ENCODE data around the gene DTNA. TPM values are rescaled to one million over a fixed set of nuclear protein-coding genes. Genes with fewer than 3 reads are reported as not detected.

DTNA gene
- total RNA-seq, 2 experiments from 2014 or later, result not detected

DNA sequence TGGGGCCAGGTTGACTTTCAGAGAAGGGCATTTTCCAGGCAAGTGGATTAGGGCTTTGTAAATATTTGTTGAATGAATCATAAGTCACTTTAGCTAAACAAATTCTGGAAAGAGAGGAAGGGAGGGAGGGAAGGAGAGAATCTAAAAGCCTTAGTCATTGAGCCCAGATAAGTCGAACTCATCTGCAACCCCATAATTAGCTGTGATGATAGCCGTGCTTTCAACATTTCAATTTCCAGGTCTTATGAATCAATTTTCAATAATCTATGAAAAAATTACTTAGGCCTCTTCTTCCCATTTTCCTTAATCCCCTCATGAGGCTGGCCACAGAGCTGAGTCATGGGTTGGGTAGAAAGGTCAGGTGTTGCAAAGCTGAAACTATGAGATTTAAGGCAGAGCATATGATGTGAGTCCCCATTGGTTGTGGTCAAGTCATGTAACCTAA lies 219.3 kb downstream of the DTNA start:
- H3K27me3 Mint-ChIP-seq, result no peaks in the 10 kb centered on the region
- H3K4me3 Mint-ChIP-seq, result no peak overlapping the region
- Histone ChIP-seq H3K27me3 (ENCODE audit: control insufficient read depth in 1 of 2, insufficient read depth in 2 of 2, low read length in 2 of 2) (no peaks in the 10 kb centered on the region), H3K4me3 (ENCODE audit: low read length) (no peak overlapping the region), H3K9me3 (ENCODE audit: control insufficient read depth in 1 of 2, insufficient read depth in 1 of 2, low read length in 2 of 2) (no peaks in the 10 kb centered on the region), H3K36me3 (ENCODE audit: insufficient read depth, low read length) (no peaks in the 10 kb centered on the region), H3K4me1 (ENCODE audit: insufficient read depth, low read length) (no peaks in the 10 kb centered on the region), H3K27ac (ENCODE audit: low read depth in 1 of 2, low read length in 2 of 2) (no peak overlapping the region)
- no peaks in the 10 kb centered on the region for H3K9me3 Mint-ChIP-seq
- TF ChIP-seq, protein P1, sequence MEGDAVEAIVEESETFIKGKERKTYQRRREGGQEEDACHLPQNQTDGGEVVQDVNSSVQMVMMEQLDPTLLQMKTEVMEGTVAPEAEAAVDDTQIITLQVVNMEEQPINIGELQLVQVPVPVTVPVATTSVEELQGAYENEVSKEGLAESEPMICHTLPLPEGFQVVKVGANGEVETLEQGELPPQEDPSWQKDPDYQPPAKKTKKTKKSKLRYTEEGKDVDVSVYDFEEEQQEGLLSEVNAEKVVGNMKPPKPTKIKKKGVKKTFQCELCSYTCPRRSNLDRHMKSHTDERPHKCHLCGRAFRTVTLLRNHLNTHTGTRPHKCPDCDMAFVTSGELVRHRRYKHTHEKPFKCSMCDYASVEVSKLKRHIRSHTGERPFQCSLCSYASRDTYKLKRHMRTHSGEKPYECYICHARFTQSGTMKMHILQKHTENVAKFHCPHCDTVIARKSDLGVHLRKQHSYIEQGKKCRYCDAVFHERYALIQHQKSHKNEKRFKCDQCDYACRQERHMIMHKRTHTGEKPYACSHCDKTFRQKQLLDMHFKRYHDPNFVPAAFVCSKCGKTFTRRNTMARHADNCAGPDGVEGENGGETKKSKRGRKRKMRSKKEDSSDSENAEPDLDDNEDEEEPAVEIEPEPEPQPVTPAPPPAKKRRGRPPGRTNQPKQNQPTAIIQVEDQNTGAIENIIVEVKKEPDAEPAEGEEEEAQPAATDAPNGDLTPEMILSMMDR (IDR thresholded peaks at IDR 0.05), result no peak
- no peak overlapping the region for H3K27ac Mint-ChIP-seq
- DNase-seq (no peak), ATAC-seq (ENCODE audit: poor library complexity) (no peak)
- intact Hi-C loops (cut with DNase I, micrococcal nuclease), result no loop called here
- POLR2A ChIA-PET, result no interaction called here
- H3K4me1 Mint-ChIP-seq (ENCODE audit: low read depth), result no peaks in the 10 kb centered on the region
- H3K36me3 Mint-ChIP-seq (ENCODE audit: low read depth), result no peaks in the 10 kb centered on the region
- CTCF ChIA-PET, result interaction anchor here (1.1 kb wide), 1 partner anchor 26 kb away, joined by 3 read pairs; no protein-coding TSS in a partner anchor

DNA sequence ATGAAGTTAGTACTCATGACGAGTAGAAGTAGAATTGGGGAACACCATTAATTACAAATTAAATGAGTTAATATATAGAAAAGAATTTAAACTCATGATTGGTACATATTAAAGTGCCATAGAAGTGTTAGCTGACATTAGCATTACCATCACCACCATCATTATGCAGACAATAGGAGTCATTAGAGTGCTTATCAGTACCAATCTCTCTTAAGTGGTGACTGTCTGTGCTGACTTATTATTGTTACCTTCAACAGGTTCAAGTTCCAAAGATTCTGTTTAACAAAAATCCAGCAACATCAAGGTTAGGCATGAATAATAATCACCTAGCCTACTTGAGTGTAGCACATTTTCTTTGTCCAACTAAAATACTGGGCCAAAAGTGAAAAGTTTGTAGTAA lies 222.3 kb downstream of the DTNA start:
- Histone ChIP-seq H3K27ac (ENCODE audit: low read depth in 1 of 2, low read length in 2 of 2) (no peak overlapping the region), H3K27me3 (ENCODE audit: control insufficient read depth in 1 of 2, insufficient read depth in 2 of 2, low read length in 2 of 2) (no peaks in the 10 kb centered on the region), H3K9me3 (ENCODE audit: control insufficient read depth in 1 of 2, insufficient read depth in 1 of 2, low read length in 2 of 2) (no peaks in the 10 kb centered on the region), H3K4me1 (ENCODE audit: insufficient read depth, low read length) (no peaks in the 10 kb centered on the region), H3K4me3 (ENCODE audit: low read length) (no peak overlapping the region), H3K36me3 (ENCODE audit: insufficient read depth, low read length) (no peaks in the 10 kb centered on the region)
- Mint-ChIP-seq H3K36me3 (ENCODE audit: low read depth) (no peaks in the 10 kb centered on the region), H3K27me3 (peaks cover 5% of the 10 kb centered on the region), H3K9me3 (no peaks in the 10 kb centered on the region), H3K27ac (no peak overlapping the region), H3K4me3 (no peak overlapping the region), H3K4me1 (ENCODE audit: low read depth) (no peaks in the 10 kb centered on the region)
- ATAC-seq (ENCODE audit: poor library complexity) (no peak), DNase-seq (no peak)
- ChIA-PET POLR2A (interaction anchor here (0.7 to 0.9 kb wide), 2 partner anchors 49 to 280 kb away, joined by 3 to 4 read pairs; no protein-coding TSS in a partner anchor), CTCF (no interaction called here)
- intact Hi-C loops (cut with DNase I, micrococcal nuclease), result no loop called here
- TF ChIP-seq, protein P1 (IDR thresholded peaks at IDR 0.05), result no peak

DNA sequence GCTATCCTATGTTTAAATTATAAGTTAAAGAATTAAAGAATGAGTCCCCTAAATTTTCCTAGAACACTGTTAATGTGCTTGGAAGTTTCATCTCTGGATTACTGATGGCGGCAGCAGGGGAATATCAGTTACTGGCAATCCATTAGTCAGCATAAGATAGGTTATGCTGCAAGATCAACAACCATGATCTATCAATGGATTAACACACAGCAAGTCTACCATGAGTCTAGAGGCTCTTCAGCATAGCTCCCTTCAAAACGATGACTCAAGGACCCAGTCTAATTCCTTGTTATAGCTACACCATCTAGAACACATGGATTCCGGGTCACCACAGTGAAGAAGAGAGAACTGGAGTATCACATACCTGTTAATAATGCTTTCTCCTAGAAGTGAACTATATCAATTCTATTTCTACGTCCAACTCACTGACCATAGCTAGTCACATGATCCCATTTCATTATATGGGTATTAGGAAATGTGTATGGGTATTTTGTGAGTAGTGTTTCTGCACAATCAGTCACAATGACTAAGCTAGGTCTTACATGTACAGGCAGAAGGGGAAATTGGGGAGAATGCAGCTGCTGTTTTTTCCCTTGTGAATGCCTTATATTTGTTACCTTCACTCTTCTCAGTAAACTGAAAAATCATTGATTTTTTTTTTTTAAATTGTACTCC lies 222.8 kb downstream of the DTNA start:
- intact Hi-C loops (cut with DNase I, micrococcal nuclease), result no loop called here
- no peaks in the 10 kb centered on the region for H3K36me3 Mint-ChIP-seq (ENCODE audit: low read depth)

More for the DNA sequence above, 222.8 kb downstream of the DTNA start:
- Mint-ChIP-seq H3K4me3 (no peak overlapping the region), H3K9me3 (no peaks in the 10 kb centered on the region), H3K27ac (no peak overlapping the region), H3K4me1 (ENCODE audit: low read depth) (no peaks in the 10 kb centered on the region), H3K27me3 (peaks cover 9% of the 10 kb centered on the region)
- H3K9me3 ChIP-seq (ENCODE audit: control insufficient read depth in 1 of 2, insufficient read depth in 1 of 2, low read length in 2 of 2), result no peaks in the 10 kb centered on the region
- no peaks in the 10 kb centered on the region for H3K27me3 ChIP-seq (ENCODE audit: control insufficient read depth in 1 of 2, insufficient read depth in 2 of 2, low read length in 2 of 2)
- ChIA-PET POLR2A (interaction anchor here (0.7 to 0.9 kb wide), 2 partner anchors 49 to 280 kb away, joined by 3 to 4 read pairs; no protein-coding TSS in a partner anchor), CTCF (no interaction called here)
- no peak overlapping the region for H3K4me3 ChIP-seq (ENCODE audit: low read length)
- no peaks in the 10 kb centered on the region for H3K4me1 ChIP-seq (ENCODE audit: insufficient read depth, low read length)
- TF ChIP-seq, protein P1 (IDR thresholded peaks at IDR 0.05), result no peak
- ATAC-seq (ENCODE audit: poor library complexity) (no peak), DNase-seq (no peak)
- no peak overlapping the region for H3K27ac ChIP-seq (ENCODE audit: low read depth in 1 of 2, low read length in 2 of 2)
- no peaks in the 10 kb centered on the region for H3K36me3 ChIP-seq (ENCODE audit: insufficient read depth, low read length)

Measured in CD4-positive, alpha-beta T cell (primary cell).